Activated CD4-positive, CD25-positive, alpha-beta regulatory T cell treated with anti-CD3 and anti-CD28 coated beads, Interleukin-2, amount 50 U/mL, for 16 hours (primary cell): ENCODE data around the gene ZNF414.
"Not testable (repeated sequence)": the region's sequence is repeated elsewhere in the genome, so short reads cannot be mapped to it uniquely, and the experiment has no call there.

Experiments used
- DNase-seq: peaks from one replicate; pipeline ENCODE4 v3.0.0-alpha.2; 2020; ENCODE audit warnings: low read depth, low spot score

Gene ZNF414

GRCh38 chr19:8518536-8518935 lies 4.6 kb upstream of the ZNF414 start:
- DNase-seq: no peak

GRCh38 chr19:8517551-8518442 lies 3.8 kb upstream of the ZNF414 start:
- no peak for DNase-seq

GRCh38 chr19:8515317-8515716 lies 1.4 kb upstream of the ZNF414 start:
- no peak for DNase-seq

- not testable (repeated sequence) for DNase-seq
These were observed 590 bp upstream of the ZNF414 start for GRCh38 chr19:8514505-8515009.

- DNase-seq: no peak
These were observed 806 bp downstream of the ZNF414 start for GRCh38 chr19:8513036-8513686.

GRCh38 chr19:8512115-8512967 lies 1.6 kb downstream of the ZNF414 start:
- no peak for DNase-seq

GRCh38 chr19:8511573-8512101 lies 2.3 kb downstream of the ZNF414 start:
- DNase-seq: no peak

- DNase-seq: no peak
These were observed 3.3 kb downstream of the ZNF414 start for GRCh38 chr19:8510589-8511115.

- DNase-seq: no peak
These were observed 7.5 kb downstream of the ZNF414 start for GRCh38 chr19:8506402-8506957.

GRCh38 chr19:8505680-8506401 lies 8.1 kb downstream of the ZNF414 start:
- DNase-seq: peak; percentile 35

- DNase-seq: no peak
These were observed 9.0 kb downstream of the ZNF414 start for GRCh38 chr19:8504919-8505318.

GRCh38 chr19:8504171-8504570 lies 9.8 kb downstream of the ZNF414 start:
- no peak for DNase-seq

GRCh38 chr19:8503510-8503909 lies 10.5 kb downstream of the ZNF414 start:
- DNase-seq: no peak

- DNase-seq: no peak
These were observed 12.0 kb downstream of the ZNF414 start for GRCh38 chr19:8501981-8502380.

- no peak for DNase-seq
These were observed 12.5 kb downstream of the ZNF414 start for GRCh38 chr19:8501516-8501915.

GRCh38 chr19:8500158-8500557 lies 13.8 kb downstream of the ZNF414 start:
- DNase-seq: no peak

GRCh38 chr19:8499048-8499833 lies 14.7 kb downstream of the ZNF414 start:
- no peak for DNase-seq

- no peak for DNase-seq
These were observed 15.7 kb downstream of the ZNF414 start for GRCh38 chr19:8498295-8498694.

GRCh38 chr19:8494158-8494557 lies 19.8 kb downstream of the ZNF414 start:
- DNase-seq: no peak

GRCh38 chr19:8491574-8491973 lies 22.4 kb downstream of the ZNF414 start:
- DNase-seq: no peak
